ENCODE results near the gene GRIN2D.

GRIN2D gene

DNA sequence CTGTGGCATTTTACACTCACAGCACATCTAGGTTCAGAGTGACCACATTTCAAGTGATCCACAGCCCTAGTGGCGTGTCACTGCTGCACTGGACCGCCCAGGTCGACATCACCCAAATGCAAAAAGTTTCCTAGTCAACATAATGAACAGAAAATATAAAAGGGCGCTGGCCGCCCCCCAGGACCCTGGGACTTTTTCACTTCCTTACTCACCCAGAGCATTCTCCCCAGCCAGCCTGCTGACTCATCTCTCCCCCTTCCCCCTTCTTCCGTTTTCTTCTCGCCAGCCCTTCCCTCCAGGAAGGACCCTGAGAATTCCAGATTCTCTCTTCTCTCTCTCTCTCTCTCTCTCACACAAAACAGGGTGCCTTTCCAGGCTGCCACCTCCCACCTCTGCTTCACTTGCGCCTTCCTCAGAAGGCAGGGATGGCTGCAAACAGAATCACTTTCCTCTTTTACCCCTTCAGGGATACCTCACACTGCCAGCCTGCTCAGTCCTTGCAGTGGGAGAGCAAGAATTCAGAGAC, 31.3 kb downstream of the GRIN2D start:
- no peaks in the 10 kb centered on the region for H3K4me1 ChIP-seq
- no peak overlapping the region for H3K4me2 ChIP-seq (ENCODE audit: low read length)
- H3K36me3 ChIP-seq (ENCODE audit: control insufficient read depth, insufficient read depth, low read length), result no peaks in the 10 kb centered on the region
- H3K4me3 ChIP-seq (ENCODE audit: low read depth, low read length), result no peak overlapping the region
- no peaks in the 10 kb centered on the region for H3K9me3 ChIP-seq (ENCODE audit: control insufficient read depth, low read length)
- no peak overlapping the region for H2AFZ ChIP-seq
- no peak overlapping the region for H3K27ac ChIP-seq
- H3K79me2 ChIP-seq, result no peaks in the 10 kb centered on the region
- no peak overlapping the region for H3K9ac ChIP-seq
- H3K27me3 ChIP-seq (ENCODE audit: control insufficient read depth, insufficient read depth, low read length), result no peaks in the 10 kb centered on the region
- TF ChIP-seq, protein P1, sequence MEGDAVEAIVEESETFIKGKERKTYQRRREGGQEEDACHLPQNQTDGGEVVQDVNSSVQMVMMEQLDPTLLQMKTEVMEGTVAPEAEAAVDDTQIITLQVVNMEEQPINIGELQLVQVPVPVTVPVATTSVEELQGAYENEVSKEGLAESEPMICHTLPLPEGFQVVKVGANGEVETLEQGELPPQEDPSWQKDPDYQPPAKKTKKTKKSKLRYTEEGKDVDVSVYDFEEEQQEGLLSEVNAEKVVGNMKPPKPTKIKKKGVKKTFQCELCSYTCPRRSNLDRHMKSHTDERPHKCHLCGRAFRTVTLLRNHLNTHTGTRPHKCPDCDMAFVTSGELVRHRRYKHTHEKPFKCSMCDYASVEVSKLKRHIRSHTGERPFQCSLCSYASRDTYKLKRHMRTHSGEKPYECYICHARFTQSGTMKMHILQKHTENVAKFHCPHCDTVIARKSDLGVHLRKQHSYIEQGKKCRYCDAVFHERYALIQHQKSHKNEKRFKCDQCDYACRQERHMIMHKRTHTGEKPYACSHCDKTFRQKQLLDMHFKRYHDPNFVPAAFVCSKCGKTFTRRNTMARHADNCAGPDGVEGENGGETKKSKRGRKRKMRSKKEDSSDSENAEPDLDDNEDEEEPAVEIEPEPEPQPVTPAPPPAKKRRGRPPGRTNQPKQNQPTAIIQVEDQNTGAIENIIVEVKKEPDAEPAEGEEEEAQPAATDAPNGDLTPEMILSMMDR (IDR thresholded peaks at IDR 0.05), result no peak

DNA sequence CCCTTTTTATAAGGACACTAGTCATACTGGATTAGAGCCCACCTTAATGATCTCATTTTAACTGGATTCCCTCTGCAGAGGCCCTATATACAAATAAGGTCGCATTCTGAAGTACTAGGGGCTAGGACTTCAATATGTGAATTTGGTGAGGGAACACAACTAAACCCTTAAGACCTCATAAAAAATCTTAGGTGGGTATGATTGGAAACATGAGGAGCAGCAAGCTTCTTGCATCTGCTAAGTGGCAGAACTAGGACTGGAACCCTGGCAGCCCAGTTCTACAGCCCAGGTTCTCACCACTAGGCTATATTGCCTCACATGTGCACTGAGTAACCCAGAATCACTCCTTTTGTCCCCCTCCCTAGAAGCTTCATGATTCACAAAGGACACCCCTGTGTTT, 35.2 kb downstream of the GRIN2D start:
- H3K27me3 ChIP-seq (ENCODE audit: control insufficient read depth, insufficient read depth, low read length), result no peaks in the 10 kb centered on the region
- no peaks in the 10 kb centered on the region for H3K9me3 ChIP-seq (ENCODE audit: control insufficient read depth, low read length)
- no peak overlapping the region for H3K27ac ChIP-seq
- H3K4me3 ChIP-seq (ENCODE audit: low read depth, low read length), result no peak overlapping the region
- no peak overlapping the region for H2AFZ ChIP-seq
- no peaks in the 10 kb centered on the region for H3K79me2 ChIP-seq
- no peak overlapping the region for H3K4me2 ChIP-seq (ENCODE audit: low read length)
- no peak overlapping the region for H3K9ac ChIP-seq
- TF ChIP-seq, protein P1 (IDR thresholded peaks at IDR 0.05), result no peak
- no peaks in the 10 kb centered on the region for H3K4me1 ChIP-seq
- H3K36me3 ChIP-seq (ENCODE audit: control insufficient read depth, insufficient read depth, low read length), result no peaks in the 10 kb centered on the region

DNA sequence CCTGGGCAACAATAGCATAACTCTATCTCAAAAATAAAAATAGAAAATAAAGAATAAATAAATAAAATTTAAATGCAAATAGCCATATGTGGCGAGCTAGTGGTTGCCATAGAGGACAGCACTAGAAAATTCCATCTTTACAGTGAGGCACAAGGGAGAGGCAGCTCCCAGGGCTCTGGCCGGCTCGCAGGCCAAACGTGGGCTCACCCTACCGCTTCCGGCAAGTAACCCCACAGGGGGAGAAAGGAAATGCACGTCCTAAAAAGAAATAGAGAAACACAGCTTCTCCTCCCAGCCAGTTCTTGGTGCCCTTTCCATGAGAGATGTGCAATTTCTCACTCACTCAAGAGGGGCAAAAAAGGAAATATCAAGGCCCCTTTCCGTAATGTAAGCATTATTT, 39.9 kb downstream of the GRIN2D start:
- H3K9ac ChIP-seq, result no peak overlapping the region
- no peaks in the 10 kb centered on the region for H3K4me1 ChIP-seq
- no peak overlapping the region for H3K4me2 ChIP-seq (ENCODE audit: low read length)
- no peaks in the 10 kb centered on the region for H3K79me2 ChIP-seq
- no peaks in the 10 kb centered on the region for H3K36me3 ChIP-seq (ENCODE audit: control insufficient read depth, insufficient read depth, low read length)
- no peak overlapping the region for H2AFZ ChIP-seq
- H3K4me3 ChIP-seq (ENCODE audit: low read depth, low read length), result no peak overlapping the region
- H3K27ac ChIP-seq, result no peak overlapping the region
- H3K9me3 ChIP-seq (ENCODE audit: control insufficient read depth, low read length), result no peaks in the 10 kb centered on the region
- H3K27me3 ChIP-seq (ENCODE audit: control insufficient read depth, insufficient read depth, low read length), result no peaks in the 10 kb centered on the region
- TF ChIP-seq, protein P1 (IDR thresholded peaks at IDR 0.05), result no peak

DNA sequence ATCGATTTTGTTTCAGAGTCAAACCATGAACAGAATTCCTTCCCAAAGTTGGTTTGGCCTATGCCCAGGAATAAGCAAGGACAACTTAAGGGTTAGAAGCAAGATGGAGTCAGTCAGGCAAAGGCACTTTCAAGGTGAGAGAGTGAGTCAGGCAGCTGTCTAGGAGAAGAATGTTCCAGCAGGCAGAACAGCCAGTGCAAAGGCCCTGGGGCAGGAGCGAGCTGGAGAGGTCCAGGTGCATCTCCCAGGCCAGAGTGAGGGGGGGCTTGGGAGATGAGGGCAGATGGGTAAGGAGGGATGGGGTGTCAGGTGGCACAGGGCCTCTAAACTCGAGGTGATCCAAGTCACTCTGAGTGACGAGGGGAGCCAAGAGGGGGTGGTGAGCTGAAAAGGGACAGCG, 43.1 kb downstream of the GRIN2D start:
- H3K79me2 ChIP-seq, result no peaks in the 10 kb centered on the region
- H3K4me1 ChIP-seq, result no peaks in the 10 kb centered on the region
- H2AFZ ChIP-seq, result no peak overlapping the region
- no peak overlapping the region for H3K4me2 ChIP-seq (ENCODE audit: low read length)
- no peaks in the 10 kb centered on the region for H3K9me3 ChIP-seq (ENCODE audit: control insufficient read depth, low read length)
- TF ChIP-seq, protein P1 (IDR thresholded peaks at IDR 0.05), result no peak
- H3K9ac ChIP-seq, result no peak overlapping the region
- H3K36me3 ChIP-seq (ENCODE audit: control insufficient read depth, insufficient read depth, low read length), result no peaks in the 10 kb centered on the region
- no peak overlapping the region for H3K4me3 ChIP-seq (ENCODE audit: low read depth, low read length)
- no peak overlapping the region for H3K27ac ChIP-seq
- no peaks in the 10 kb centered on the region for H3K27me3 ChIP-seq (ENCODE audit: control insufficient read depth, insufficient read depth, low read length)

DNA sequence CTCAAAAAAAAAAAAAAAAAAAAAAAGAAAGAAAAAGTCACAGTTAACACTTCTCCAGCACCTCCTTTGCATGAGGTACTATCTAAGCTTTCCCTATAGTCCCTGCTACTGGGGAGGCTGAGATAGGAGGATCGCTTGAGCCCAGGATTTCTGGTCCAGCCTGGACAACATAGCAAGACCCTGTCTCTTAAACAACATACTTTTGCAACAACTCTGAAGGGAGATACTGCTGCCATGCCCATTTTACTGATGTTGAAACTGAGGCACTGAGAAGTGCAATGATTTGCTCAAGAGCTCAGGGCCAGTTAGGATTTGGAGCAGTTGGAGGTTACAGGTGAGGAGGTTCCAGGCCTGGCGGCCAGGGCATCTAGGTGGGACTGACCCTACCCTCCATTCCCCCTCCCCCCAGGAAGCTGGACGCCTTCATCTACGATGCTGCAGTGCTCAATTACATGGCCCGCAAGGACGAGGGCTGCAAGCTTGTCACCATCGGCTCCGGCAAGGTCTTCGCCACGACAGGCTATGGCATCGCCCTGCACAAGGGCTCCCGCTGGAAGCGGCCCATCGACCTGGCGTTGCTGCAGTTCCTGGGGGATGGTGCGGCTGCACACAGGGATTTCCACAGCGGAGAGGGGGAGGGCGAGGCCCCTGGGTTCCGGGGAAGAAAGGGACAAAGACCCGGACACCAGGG, 48.0 kb downstream of the GRIN2D start:
- H3K4me3 ChIP-seq (ENCODE audit: low read depth, low read length), result no peak overlapping the region
- no peaks in the 10 kb centered on the region for H3K36me3 ChIP-seq (ENCODE audit: control insufficient read depth, insufficient read depth, low read length)
- H2AFZ ChIP-seq, result no peak overlapping the region
- no peaks in the 10 kb centered on the region for H3K27me3 ChIP-seq (ENCODE audit: control insufficient read depth, insufficient read depth, low read length)
- H3K4me1 ChIP-seq, result peaks cover 13% of the 10 kb centered on the region
- H3K27ac ChIP-seq, result no peak overlapping the region
- no peaks in the 10 kb centered on the region for H3K9me3 ChIP-seq (ENCODE audit: control insufficient read depth, low read length)
- H3K9ac ChIP-seq, result no peak overlapping the region
- H3K4me2 ChIP-seq (ENCODE audit: low read length), result no peak overlapping the region
- peaks cover 3% of the 10 kb centered on the region for H3K79me2 ChIP-seq
- TF ChIP-seq, protein P1 (IDR thresholded peaks at IDR 0.05), result no peak

All from parathyroid adenoma (tissue), 2 donors.